HL-60/S4 (cell line): ENCODE data around the gene MRPL14.
"Not testable (repeated sequence)": the region's sequence is repeated elsewhere in the genome, so short reads cannot be mapped to it uniquely, and the experiment has no call there.

ENCODE experiments used
- in situ Hi-C: fragments of 300-500 bp; cut with MboI; formaldehyde crosslinking; loops from 2 replicates; pipeline ENCODE4 v1.14.3; 2022; ENCODE audit warnings: low sequenced_read_pairs

Gene MRPL14

DNA sequence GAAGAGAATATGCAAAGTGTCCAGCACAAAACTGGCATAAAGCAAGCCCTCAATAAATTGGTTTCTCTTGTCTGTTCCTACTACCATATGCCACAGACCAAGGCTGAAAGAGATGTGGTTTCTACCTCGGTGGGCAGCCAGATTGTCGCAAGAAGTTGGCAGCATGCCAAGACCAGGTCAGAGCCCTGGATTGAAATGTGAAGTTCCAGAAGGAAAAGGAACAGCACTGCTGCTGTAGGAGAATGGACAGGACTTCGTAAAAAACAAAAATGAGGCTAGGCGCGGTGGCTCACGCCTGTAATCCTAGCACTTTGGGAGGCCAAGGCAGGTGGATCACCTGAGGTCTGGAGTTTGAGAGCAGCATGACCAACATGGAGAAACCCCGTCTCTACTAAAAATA lies 22.1 kb downstream of the MRPL14 start:
- in situ Hi-C loops, result loop anchor here (10.0 kb wide), 1 partner anchor 230 kb away; no protein-coding TSS in a partner anchor

DNA sequence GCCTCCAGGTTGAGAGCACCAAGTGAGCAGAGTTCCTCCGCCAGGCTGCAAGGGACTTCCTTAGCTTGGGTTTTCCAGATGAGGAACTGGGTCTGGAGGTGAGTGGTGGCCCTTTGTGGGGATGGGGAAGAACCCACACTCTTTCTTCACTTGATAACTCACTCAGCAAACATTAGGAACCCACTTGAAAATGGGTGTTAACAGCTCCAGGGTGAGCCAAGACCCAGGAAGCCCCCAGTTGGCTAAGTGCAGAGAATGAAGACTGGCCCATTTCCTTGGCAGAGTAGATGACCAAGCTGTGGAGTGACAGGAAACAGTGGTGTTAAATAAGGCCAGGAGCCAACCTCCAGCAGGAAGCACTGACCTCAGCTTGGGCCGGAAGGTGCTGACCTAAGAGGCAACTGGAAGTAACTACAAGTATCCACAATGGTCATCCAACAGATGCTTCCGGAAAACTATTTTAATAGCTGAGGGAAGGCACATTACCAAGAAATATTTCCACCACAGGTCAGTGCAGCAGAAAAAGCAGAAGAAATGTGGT lies 22.7 kb downstream of the MRPL14 start:
- in situ Hi-C loops, result loop anchor here (10.0 kb wide), 1 partner anchor 230 kb away; no protein-coding TSS in a partner anchor

DNA sequence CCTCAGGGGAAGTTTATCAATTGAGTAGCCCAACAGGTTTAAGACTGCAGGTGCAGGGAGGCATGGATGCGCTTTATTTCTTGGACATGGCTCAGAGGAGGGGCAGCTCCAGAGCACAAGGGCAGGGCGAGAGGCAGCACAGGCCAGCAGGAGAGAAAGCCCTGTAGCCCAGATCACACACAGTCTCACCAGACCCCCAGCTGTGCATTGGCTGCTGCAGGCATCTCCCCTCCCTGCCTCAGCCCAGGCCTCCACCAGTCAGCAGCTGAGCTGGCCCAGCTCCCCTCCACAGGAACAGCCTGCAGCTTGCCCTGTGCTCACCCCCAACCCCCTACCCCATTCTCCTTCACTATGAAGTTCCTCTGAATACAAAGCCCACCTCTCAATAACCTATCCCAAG lies 24.7 kb downstream of the MRPL14 start:
- in situ Hi-C loops, result loop anchor here (10.0 kb wide), 1 partner anchor 232 kb away; no protein-coding TSS in a partner anchor

DNA sequence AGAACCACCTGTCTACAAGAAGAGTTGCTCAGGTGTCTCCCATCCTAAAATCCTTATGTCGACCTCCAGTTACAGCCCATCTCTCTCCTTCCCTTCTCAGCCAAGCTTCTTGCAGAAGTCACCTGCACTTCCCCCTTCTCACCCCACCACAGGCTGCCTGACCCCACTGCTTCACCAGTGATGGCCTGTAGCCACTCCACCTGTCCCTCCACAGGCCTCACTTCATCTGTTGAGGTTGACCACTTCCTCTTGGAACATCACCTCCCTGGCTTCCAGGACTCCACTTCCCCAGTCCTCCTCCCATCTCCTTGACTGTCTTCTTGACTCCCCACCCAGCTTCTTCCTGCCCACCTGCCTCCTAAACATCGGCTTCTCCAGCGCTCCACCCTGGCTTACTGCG lies 25.4 kb downstream of the MRPL14 start:
- in situ Hi-C loops, result loop anchor here (10.0 kb wide), 1 partner anchor 233 kb away; no protein-coding TSS in a partner anchor

DNA sequence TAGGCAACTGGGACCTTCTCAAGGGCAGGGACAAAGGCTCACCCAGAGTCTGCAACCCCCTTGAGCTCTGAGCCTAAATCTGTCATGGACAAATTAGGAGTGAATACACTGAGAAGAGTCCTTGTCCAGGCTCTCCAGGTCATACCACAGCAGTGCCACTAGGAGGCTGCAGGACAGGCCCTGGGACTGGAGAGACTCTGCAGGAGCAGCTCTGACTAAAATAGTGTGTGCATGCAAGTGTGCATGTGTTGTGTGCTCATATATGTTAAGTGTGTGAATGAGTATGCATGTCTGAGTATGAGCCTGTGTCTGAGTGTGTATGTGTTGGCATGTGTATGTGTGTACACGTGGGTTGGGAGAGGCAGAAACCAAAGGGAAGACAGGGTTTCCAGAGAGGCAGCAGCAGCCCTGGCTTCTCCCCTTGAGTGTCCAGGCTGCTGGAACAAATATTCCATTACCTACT lies 27.1 kb downstream of the MRPL14 start:
- in situ Hi-C loops, result loop anchor here (10.0 kb wide), 1 partner anchor 235 kb away; no protein-coding TSS in a partner anchor

DNA sequence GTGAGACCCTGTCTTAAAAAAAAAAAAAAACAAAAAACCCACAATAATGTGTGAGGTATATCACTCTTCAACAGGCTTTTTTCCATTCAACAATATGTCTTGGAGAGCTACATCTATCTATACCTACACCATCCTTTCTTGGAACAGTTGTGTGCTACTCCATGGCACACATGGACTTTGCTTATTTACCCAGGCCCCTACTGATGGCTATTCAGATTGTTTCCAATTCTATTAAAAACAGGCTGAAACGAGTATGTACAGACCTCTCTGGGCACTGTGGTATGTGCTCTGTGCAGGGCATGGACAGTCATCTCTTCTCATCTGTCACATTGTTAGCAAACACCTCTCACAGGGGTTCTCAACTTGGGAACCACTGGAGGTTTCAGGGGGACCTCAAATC lies 28.1 kb downstream of the MRPL14 start:
- in situ Hi-C loops, result no loop called here

DNA sequence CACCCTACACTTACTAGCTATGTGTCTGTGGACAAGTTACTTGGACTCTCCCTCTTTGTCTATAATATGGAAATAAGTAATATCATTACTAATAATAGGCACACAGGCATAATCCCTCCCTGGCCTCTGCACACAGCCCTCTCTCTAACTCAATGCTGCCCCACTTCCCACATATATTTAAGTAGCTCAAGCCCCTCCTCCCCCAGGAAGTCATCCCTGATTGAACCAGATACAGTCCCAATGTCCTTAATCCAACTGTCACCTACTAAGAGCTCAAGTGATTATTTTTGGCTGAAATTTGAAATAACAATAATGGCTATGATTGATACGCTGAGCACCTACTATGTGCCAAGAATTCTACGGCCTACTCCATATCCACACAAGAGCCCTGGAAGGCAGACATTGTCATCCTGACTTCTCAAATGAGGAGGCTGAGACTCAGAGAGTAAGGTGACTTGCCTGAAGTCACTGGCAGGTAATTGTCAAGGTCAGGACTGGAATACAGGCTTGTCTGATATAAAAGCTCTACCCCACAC lies 29.4 kb downstream of the MRPL14 start:
- in situ Hi-C loops, result no loop called here

DNA sequence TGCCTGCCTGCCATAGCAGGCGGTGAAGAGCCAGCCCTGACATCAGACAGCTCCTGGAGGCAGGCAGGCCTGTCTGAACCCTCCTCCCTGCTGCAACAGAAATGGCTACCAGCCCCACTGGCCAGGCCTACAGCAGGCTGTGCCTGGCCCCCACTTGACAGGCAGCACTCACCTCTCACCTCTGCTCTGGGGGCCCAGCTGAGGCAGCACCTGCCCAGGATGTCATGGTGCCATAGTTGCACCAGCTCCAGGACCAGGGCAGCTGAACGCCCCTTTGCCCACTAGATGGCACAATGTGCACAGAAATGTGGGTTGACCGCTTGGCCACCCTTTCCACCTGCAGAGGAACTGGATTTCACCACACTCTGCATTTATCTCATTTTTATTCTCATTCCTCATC lies 30.6 kb downstream of the MRPL14 start:
- in situ Hi-C loops, result no loop called here

DNA sequence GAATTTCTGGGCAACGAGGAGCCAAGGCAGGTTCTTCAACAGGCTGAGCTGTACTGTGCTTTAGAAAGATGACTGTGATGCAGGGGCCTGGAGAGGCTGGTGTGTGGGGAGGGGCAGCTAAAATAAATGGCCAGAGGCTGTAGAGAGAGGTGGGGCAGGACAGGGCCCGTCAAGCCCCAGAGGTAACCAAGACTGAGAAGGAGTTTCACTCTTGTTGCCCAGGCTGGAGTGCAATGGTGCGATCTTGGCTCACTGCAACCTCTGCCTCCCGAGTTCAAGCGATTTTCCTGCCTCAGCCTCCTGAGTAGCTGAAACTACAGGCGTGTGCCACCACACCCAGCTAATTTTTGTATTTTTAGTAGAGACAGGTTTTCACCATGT lies 32.0 kb downstream of the MRPL14 start:
- in situ Hi-C loops, result not testable (repeated sequence)

DNA sequence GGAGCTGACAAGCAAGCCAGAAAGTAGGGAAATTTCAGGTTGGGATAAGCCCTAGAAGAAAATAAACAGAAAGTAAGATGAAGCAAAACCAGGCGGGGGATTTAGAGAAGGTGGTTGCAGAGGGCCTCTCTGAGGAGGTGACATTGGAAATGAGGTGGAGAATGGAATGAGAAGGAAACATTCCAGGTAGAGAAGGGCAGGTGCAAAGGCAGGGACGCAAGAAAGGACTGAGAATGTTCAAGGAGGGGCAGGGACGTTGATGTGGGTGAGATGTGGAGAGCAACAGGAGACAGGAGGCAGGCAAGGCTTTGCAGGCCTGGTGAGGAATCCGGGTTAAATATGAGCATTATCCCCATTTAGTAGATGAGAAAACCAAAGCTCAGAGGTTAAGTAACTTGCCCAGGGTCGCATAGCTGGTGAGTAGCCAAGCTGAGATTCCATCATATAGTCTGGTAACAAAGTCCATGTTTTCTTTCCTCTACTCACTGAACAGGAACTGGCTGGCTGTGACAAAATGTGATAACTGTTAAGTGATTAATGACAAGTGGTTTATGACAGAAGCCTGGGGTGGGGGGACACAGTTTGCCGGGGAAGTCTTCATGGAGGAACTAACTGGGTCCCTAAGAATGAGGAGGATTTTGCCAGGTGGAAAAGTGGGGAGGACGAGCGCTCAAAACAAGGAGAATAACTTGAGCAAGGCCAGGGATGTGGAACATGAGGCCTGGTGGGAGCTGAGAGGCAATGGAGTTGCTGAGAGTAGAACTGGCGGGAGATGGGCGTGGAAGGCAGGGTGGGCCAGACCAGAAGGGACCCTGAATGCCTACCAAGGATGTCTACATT lies 32.6 kb downstream of the MRPL14 start:
- in situ Hi-C loops, result no loop called here

DNA sequence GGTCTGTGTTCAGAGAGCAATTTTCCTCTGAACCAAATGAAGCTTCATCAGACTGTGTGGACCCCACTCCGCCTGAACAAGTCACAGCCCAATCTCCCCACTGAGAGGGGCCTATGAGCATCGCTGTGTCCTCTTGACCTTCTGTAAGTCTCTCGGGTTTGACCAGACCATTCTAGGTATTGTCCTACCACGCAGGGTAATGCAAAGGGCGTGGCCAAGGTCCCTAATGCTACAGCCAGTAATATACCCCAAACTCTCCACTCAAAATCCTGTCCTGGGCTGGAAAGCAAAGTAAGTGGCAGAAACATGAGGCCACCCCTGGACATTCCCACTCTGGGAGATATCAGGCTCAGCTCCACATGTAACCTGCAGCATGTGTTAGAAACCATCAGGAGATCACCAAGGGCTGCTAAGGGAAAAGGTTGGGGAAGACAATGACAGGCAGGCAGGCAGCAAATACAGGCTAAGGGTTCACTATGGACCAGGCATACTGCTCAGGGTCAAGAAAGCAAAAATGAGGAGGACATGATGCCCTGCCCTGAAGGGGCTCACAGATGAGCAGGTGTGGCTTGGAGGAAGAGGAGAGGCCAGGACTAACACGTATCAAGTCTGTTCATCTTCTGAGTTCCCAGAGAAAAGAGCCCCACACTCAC lies 33.4 kb downstream of the MRPL14 start:
- in situ Hi-C loops, result no loop called here

DNA sequence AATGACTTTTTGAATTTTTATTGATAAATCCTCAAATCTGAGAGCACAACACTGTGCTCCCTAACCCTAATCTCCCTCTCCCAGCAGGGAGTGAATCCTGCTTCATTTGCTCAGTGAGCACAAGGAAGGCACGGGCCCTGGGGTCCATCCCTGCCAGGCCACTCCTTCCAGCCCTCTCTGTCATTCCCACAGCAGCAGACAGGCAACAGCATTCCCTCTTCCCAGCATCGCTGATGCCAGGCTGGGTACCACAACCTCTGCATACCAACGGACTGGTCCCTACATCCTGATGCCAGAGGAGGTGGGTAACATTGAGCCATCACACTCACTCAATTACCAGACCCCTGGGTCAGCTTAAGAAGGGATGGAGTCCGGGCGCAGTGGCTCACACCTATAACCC lies 34.2 kb downstream of the MRPL14 start:
- in situ Hi-C loops, result no loop called here

DNA sequence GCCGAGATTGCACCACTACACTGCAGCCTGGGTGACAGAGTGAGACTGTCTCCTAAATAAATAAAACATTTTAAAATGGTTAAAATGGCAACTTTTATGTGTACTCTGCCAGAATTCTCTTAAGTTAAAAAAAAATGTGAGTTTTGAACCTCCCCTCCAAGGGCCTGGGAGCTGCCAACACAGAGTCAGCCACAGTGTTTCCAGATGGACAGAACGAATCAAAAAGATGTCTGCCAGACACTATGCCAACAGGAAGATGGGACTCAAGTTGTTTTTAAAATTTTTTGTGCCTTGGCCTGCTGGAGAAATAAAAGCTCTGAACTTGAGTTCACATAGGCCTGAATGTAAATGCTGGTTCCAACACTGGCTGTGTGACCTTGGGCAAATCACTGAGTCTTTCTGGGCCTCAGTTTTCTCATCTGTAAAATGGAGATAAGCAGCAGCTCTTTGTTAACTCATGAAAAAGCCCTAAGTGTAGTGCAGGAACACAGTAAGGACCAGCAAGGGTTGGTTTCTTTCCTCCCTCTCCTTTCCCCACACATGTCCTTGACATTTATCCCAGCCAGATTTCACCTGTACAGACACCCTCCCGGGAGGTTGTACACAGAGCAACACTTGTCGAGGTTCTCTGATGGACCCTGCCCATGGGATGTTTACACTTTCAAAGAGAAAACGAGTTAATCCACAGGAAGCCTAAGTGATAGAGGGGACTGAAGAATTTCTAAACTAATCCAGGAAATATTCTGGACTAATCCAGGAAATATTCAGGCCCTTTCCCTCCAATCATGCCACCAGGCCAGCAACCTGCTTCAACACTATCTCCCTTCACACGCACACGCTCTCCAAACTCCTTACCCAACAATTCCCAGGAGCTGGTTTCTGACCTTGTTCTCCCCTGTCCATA lies 35.0 kb downstream of the MRPL14 start:
- in situ Hi-C loops, result no loop called here

DNA sequence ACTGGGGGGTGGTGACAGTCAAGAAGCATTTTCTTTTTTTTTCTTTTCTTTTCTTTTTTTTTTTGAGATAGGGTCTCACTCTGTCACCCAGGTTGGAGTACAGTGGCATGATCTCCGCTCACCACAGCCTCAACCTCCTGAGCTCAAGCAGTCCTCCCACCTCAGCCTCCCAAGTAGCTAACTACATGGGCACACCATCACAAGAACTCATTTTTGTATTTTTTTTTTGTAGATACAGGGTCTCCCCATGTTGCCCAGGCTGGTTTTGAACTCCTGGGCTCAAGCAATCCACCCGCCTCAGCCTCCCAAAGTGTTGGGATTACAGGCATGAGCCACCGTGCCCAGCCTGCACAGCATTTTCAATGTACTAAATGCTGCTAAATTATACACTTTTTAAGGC lies 35.9 kb downstream of the MRPL14 start:
- in situ Hi-C loops, result not testable (repeated sequence)

DNA sequence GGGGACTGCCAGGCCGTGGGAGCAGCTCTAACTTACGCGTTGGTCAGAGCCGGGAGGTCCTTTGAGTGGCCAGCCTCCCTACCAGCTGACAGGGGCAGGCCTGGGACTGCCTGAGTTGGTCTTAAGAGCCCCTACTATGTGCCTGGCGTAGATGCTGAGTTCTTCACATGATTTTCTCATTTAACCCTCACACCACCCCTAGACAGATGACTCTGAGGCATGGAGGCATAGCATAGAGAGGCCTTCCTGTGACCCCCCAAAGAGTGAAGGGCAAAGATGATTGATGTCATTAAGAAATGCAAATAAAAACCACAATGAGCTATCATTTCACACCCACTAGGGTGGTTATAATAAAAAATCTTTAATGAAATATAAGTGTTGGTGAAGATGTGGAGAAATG lies 36.8 kb downstream of the MRPL14 start:
- in situ Hi-C loops, result no loop called here

DNA sequence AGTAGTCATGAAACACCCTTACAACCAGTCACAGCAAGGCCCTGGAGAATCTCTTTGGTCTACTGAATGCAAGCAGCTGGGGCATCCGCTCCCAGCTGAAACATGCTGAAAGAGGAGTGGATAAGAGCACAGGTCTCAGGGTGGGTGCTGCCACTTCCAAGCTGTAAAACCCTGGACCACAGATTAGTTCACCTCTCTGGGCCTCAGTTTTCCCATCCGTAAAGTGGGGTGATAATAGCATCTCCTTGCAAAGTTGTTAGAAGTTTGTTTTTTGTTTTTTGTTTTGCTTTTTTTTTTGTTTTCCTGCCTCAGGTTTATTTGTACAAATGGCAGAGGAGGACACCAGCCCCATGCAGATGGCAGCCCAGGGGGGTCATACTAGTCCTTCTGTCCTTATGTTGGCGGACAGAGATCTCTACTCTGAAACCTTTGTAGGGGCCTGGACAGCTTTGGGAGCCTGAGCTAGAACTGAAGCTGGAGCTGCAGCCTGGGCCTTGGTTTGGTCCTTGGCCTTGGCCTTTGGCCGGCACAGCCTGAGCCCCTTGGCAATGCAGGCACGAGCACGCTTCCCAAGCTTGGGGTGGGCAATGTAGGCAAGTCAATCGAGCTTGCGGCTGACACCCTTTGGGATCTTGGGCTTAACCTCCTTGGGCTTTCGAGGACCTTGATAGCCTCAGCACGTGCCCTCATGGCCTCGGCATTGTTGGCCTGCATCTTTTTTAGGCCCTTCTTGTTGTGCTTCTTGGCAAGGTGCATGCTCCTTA lies 38.2 kb downstream of the MRPL14 start:
- in situ Hi-C loops, result no loop called here

DNA sequence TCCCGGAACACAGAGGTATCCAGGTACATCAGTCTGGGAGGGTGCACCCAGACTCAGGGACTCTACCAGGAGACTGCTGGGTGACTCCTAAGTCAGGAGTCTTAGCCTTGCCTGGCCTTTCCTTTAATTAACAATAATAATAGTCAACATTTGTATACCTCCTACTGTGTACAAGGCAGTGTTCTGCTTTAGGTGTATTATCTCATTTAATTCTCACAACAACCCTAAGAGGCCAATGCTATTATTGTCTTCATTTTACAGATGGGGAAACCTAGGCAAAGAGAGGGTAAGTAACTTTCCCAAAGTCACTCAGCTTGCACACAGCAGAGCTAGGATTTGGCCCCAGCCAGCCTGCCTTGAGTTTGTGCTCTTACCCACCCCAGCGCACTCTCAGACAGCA lies 39.6 kb downstream of the MRPL14 start:
- in situ Hi-C loops, result no loop called here

DNA sequence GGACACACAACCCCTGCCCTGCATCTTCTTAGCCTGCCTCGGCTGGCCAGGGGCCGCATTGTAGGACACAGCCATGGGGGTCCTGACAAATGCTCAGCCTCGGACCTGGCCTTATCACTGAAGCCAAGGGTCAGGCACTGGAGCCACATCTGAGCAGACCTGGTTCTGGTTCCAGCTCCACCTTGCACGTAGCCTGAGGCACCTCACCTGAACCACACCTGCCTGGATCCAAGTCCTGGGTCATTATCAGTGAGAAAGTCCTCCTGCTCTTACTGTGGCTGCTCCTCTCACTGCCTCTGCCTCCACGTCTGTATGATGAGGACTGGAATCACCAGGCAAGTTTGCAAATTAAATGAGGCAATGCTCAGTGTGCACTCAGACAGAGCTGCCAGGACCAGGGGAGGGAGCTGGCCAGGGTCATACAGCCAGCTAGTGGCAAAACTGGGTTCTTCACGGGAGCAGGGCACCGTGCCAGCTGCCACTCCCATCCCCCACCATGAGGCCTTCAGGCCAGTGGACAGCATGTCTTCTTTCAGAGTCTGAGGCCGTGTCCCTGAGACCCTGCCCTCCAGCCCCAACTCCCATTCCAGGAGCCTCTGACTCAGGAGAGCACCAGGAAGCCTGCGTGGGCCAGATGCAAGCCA lies 40.2 kb downstream of the MRPL14 start:
- in situ Hi-C loops, result no loop called here

DNA sequence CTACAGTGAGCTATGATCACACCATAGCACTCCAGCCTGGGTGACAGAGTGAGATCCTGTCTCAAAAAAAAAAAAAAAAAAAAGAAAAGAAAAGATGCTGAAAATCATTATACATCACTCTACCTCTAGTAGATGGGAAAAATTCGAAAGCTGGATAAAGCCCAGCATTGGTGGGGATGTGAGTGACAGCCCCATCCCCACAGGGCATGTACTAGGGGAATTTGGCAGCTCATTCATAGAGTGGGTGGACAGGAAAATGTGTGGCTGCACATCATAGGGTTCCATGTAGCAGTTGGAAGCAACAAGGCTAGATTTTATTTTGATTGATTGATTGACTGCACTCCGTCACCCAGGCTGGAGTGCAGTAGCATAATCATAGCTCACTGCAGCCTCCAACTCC lies 42.0 kb downstream of the MRPL14 start:
- in situ Hi-C loops, result no loop called here
